Measurements from ENCODE around the gene XKR8. TPM values are rescaled to one million over a fixed set of nuclear protein-coding genes. Genes with fewer than 3 reads are reported as not detected.

The XKR8 gene
- total and polyA plus RNA-seq, 9 of the 15 experiments (the other 6 are each of a cell fraction or from before 2014, with no cell fraction given): 0.45 to 2.8 (median 1.7) TPM

GRCh38 chr1:27954186-27954585 lies 5.6 kb upstream of the XKR8 start:
- Histone ChIP-seq H3K4me2 (ENCODE audit: insufficient read depth, low read length) (no peak overlapping the region), H3K9ac (ENCODE audit: insufficient read depth in 1 of 2, low read depth in 2 of 2, low read length in 2 of 2) (no peak overlapping the region), H3K4me1 (replicated peaks in 1 of 2; ENCODE audit: control insufficient read depth in 2 of 2, insufficient read depth in 2 of 2, low read length in 2 of 2) (peaks cover 12 to 13% of the 10 kb centered on the region in 2 experiments), H3K27ac (ENCODE audit: extremely low read depth, low read depth, low read length) (no peak overlapping the region), H4K20me1 (replicated peaks; ENCODE audit: control insufficient read depth, insufficient read depth, low read length) (no peaks in the 10 kb centered on the region; the same call in 1 of the 2 replicates), H3K79me2 (ENCODE audit: control insufficient read depth, insufficient read depth, low read length) (no peaks in the 10 kb centered on the region), H2AFZ (ENCODE audit: low read depth, low read length) (no peak overlapping the region), H3K36me3 (ENCODE audit: control insufficient read depth, insufficient read depth, low read length) (no peaks in the 10 kb centered on the region), H3K9me3 (replicated peaks; ENCODE audit: control insufficient read depth, insufficient read depth, low read depth, low read length) (no peaks in the 10 kb centered on the region), H3K4me3 (no peak overlapping the region), H3K9me1 (ENCODE audit: control insufficient read depth, insufficient read depth, low read length) (no peaks in the 10 kb centered on the region), H3K27me3 (ENCODE audit: control insufficient read depth in 2 of 2, insufficient read depth in 2 of 2, low read length in 2 of 2) (peaks cover 2 to 13% of the 10 kb centered on the region in 2 experiments; a peak in 2 of 5 replicates)
- 39% methylated on average over 10 of the region's 10 CpGs for WGBS (ENCODE audit: insufficient coverage, low coverage, missing lambda C conversion rate)
- POLR2A ChIA-PET: interaction anchor here (1.3 to 1.5 kb wide), 3 partner anchors 10 to 20 kb away, joined by 3 to 6 read pairs (median 3); no protein-coding TSS in a partner anchor
- CTCF ChIA-PET (ENCODE audit: low intra/inter-chr PET ratio): no interaction called here
- ATAC-seq: no peak
- FAIRE-seq: no peak
- in situ Hi-C loops (cut with MboI) (no loop called here), intact Hi-C loops (cut with micrococcal nuclease) (no loop called here)
- BruUV-seq (replicated peaks): no TSS peak
- no peak for DNase-seq (ENCODE audit: extremely low read depth in 1 of 4, low spot score in 3 of 4)
- TF ChIP-seq ELF4 (CRISPR knock-in tag; IDR thresholded peaks at IDR 0.05) (no peak), SRSF7 (optimal IDR thresholded peaks at IDR 0.05; ENCODE audit: low read depth, low read length) (no peak), BHLHE40 (IDR thresholded peaks at IDR 0.05; ENCODE audit: low read length) (no peak), FOXK1 (CRISPR knock-in tag; IDR thresholded peaks at IDR 0.05; ENCODE audit: borderline replicate concordance) (no peak), TEAD4 (IDR thresholded peaks at IDR 0.05; ENCODE audit: low read length) (no peak), TEAD4 (CRISPR knock-in tag; IDR thresholded peaks at IDR 0.05; ENCODE audit: borderline replicate concordance) (no peak), STAT6 (CRISPR knock-in tag; IDR thresholded peaks at IDR 0.05) (no peak), ZNF507 (tag; conservative IDR thresholded peaks at IDR 0.05) (no peak), FOXP1 (CRISPR knock-in tag; IDR thresholded peaks at IDR 0.05) (no peak), ID3 (CRISPR knock-in tag; IDR thresholded peaks at IDR 0.05) (no peak), ID3 (tag; IDR thresholded peaks at IDR 0.05) (no peak), CREM (IDR thresholded peaks at IDR 0.05; ENCODE audit: low read depth) (no peak), HDAC2 (IDR thresholded peaks at IDR 0.05) (no peak), ZNF830 (CRISPR knock-in tag; IDR thresholded peaks at IDR 0.05) (no peak), RBM15 (IDR thresholded peaks at IDR 0.05; ENCODE audit: insufficient read depth, low read length) (no peak), HCFC1 (IDR thresholded peaks at IDR 0.05; ENCODE audit: low read depth, low read length) (no peak)
- TF ChIP-seq, protein P1, sequence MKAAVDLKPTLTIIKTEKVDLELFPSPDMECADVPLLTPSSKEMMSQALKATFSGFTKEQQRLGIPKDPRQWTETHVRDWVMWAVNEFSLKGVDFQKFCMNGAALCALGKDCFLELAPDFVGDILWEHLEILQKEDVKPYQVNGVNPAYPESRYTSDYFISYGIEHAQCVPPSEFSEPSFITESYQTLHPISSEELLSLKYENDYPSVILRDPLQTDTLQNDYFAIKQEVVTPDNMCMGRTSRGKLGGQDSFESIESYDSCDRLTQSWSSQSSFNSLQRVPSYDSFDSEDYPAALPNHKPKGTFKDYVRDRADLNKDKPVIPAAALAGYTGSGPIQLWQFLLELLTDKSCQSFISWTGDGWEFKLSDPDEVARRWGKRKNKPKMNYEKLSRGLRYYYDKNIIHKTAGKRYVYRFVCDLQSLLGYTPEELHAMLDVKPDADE (conservative IDR thresholded peaks at IDR 0.05; ENCODE audit: control insufficient read depth, low read depth, low read length): no peak
- TF ChIP-seq, protein P2, sequence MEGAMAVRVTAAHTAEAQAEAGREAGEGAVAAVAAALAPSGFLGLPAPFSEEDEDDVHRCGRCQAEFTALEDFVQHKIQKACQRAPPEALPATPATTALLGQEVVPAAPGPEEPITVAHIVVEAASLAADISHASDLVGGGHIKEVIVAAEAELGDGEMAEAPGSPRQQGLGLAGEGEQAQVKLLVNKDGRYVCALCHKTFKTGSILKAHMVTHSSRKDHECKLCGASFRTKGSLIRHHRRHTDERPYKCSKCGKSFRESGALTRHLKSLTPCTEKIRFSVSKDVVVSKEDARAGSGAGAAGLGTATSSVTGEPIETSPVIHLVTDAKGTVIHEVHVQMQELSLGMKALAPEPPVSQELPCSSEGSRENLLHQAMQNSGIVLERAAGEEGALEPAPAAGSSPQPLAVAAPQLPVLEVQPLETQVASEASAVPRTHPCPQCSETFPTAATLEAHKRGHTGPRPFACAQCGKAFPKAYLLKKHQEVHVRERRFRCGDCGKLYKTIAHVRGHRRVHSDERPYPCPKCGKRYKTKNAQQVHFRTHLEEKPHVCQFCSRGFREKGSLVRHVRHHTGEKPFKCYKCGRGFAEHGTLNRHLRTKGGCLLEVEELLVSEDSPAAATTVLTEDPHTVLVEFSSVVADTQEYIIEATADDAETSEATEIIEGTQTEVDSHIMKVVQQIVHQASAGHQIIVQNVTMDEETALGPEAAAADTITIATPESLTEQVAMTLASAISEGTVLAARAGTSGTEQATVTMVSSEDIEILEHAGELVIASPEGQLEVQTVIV (CRISPR knock-in tag; IDR thresholded peaks at IDR 0.05; ENCODE audit: borderline replicate concordance): no peak
